SHP77 treated with DMSO at 0.1 percent for 48 hours (cell line): ENCODE results near the gene DAZ1.
"Not testable (repeated sequence)": the region's sequence is repeated elsewhere in the genome, so short reads cannot be mapped to it uniquely, and the experiment has no call there.

Experiments used
- DNase-seq: peaks from one replicate; lab custom pipeline; 2025; lab: John Stamatoyannopoulos, UW

Gene DAZ1

GRCh38 chrY:23198908-23199307 lies at the start of gene DAZ1:
Gene DAZ1, minus strand, starts transcription at chrY:23199008. Its CDS starts 208 bp downstream, at chrY:23198800.
- not testable (repeated sequence) for DNase-seq

GRCh38 chrY:23219233-23219632 lies 20.4 kb upstream of the DAZ1 start, which contains the start of gene DAZ2:
Gene DAZ2, plus strand, starts transcription at chrY:23219533. Its CDS starts 208 bp downstream, at chrY:23219741.
- DNase-seq: not testable (repeated sequence)

GRCh38 chrY:23210681-23211080 lies 11.9 kb upstream of the DAZ1 start:
- DNase-seq: not testable (repeated sequence)

- not testable (repeated sequence) for DNase-seq
These were observed 11.1 kb upstream of the DAZ1 start for GRCh38 chrY:23209802-23210495.

- DNase-seq: not testable (repeated sequence)
These were observed 8.6 kb upstream of the DAZ1 start for GRCh38 chrY:23207455-23207854.
